ENCODE measurements around the gene NFIB.

DNA sequence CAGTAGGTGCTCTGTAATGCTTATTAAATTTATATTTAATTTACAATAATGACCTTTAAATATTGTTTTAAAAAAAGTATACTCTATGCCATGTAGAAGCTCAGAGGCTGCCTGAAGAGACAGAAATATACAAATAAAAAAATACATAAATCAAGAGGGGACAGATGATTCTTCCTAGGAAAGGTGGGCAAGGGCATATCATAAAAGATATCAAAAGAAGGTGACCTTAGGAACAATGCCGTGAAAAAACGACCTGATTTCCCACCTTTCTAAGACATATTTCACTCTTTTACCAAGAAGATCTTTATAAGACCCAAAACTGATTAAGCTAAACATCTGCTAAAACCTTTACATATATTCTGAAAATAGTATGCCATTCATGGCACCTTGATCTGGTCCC is 128.9 kb downstream of the NFIB start:
- TF ChIP-seq, protein P1, sequence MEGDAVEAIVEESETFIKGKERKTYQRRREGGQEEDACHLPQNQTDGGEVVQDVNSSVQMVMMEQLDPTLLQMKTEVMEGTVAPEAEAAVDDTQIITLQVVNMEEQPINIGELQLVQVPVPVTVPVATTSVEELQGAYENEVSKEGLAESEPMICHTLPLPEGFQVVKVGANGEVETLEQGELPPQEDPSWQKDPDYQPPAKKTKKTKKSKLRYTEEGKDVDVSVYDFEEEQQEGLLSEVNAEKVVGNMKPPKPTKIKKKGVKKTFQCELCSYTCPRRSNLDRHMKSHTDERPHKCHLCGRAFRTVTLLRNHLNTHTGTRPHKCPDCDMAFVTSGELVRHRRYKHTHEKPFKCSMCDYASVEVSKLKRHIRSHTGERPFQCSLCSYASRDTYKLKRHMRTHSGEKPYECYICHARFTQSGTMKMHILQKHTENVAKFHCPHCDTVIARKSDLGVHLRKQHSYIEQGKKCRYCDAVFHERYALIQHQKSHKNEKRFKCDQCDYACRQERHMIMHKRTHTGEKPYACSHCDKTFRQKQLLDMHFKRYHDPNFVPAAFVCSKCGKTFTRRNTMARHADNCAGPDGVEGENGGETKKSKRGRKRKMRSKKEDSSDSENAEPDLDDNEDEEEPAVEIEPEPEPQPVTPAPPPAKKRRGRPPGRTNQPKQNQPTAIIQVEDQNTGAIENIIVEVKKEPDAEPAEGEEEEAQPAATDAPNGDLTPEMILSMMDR (IDR thresholded peaks at IDR 0.05; ENCODE audit: extremely low read depth in 1 of 2, insufficient read depth in 1 of 2, low read depth in 1 of 2, low read length in 2 of 2): no peak
- TF ChIP-seq POLR2AphosphoS5 (IDR thresholded peaks at IDR 0.05; ENCODE audit: insufficient read depth, low read depth, low read length) (no peak), POLR2A (IDR thresholded peaks at IDR 0.05; ENCODE audit: low read depth, low read length) (no peak), JUN (IDR thresholded peaks at IDR 0.05; ENCODE audit: borderline replicate concordance, insufficient read depth, insufficient read length, low read depth) (no peak), MYC (IDR thresholded peaks at IDR 0.05; ENCODE audit: low read depth, low read length) (no peak), GATA2 (IDR thresholded peaks at IDR 0.05; ENCODE audit: insufficient read depth, insufficient read length, low read depth, low read length) (no peak), FOS (IDR thresholded peaks at IDR 0.05; ENCODE audit: borderline replicate concordance, insufficient read depth, low read length) (no peak)
- TF ChIP-seq, protein P2, sequence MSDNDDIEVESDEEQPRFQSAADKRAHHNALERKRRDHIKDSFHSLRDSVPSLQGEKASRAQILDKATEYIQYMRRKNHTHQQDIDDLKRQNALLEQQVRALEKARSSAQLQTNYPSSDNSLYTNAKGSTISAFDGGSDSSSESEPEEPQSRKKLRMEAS (IDR thresholded peaks at IDR 0.05; ENCODE audit: insufficient read depth, insufficient read length): no peak

All from endothelial cell of umbilical vein (primary cell).